C4-2B (cell line): ENCODE measurements around the gene MAGI2.

ENCODE experiments used
- ZFX ChIP-seq: fragments of 450-650 bp; IDR thresholded peaks from 2 replicates; pipeline ENCODE4 v1.6.1; 2017
- TF ChIP-seq, protein P1 (sequence below): fragments of 450-650 bp; conservative IDR thresholded peaks from 2 replicates; pipeline ENCODE4 v1.5.1; 2017; ENCODE audit warnings: mild to moderate bottlenecking

GRCh38 chr7:78041423-78041822 is 1412.0 kb downstream of the MAGI2 start:
- TF ChIP-seq, protein P1, sequence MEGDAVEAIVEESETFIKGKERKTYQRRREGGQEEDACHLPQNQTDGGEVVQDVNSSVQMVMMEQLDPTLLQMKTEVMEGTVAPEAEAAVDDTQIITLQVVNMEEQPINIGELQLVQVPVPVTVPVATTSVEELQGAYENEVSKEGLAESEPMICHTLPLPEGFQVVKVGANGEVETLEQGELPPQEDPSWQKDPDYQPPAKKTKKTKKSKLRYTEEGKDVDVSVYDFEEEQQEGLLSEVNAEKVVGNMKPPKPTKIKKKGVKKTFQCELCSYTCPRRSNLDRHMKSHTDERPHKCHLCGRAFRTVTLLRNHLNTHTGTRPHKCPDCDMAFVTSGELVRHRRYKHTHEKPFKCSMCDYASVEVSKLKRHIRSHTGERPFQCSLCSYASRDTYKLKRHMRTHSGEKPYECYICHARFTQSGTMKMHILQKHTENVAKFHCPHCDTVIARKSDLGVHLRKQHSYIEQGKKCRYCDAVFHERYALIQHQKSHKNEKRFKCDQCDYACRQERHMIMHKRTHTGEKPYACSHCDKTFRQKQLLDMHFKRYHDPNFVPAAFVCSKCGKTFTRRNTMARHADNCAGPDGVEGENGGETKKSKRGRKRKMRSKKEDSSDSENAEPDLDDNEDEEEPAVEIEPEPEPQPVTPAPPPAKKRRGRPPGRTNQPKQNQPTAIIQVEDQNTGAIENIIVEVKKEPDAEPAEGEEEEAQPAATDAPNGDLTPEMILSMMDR: no peak
- no peak for TF ChIP-seq ZFX
